SHP77 treated with DMSO at 0.1 percent for 48 hours (cell line): ENCODE measurements around the gene CBX3.
"Not testable (repeated sequence)": the region's sequence is repeated elsewhere in the genome, so short reads cannot be mapped to it uniquely, and the experiment has no call there.

Source experiments
- DNase-seq: peaks from one replicate; lab custom pipeline; 2025; lab: John Stamatoyannopoulos, UW

The CBX3 gene

GRCh38 chr7:26202019-26202990 lies 760 bp downstream of the CBX3 start:
- no peak for DNase-seq

GRCh38 chr7:26203016-26203415 lies 1.5 kb downstream of the CBX3 start:
- no peak for DNase-seq

GRCh38 chr7:26208040-26208439 lies 6.5 kb downstream of the CBX3 start:
- no peak for DNase-seq

GRCh38 chr7:26212921-26213718 lies 11.6 kb downstream of the CBX3 start:
- DNase-seq: no peak

- no peak for DNase-seq
Observed at GRCh38 chr7:26213807-26214515, 12.4 kb downstream of the CBX3 start.

- no peak for DNase-seq
Observed at GRCh38 chr7:26216049-26216448, 14.5 kb downstream of the CBX3 start.

GRCh38 chr7:26224359-26224758 lies 22.8 kb downstream of the CBX3 start:
- DNase-seq: no peak

- DNase-seq: no peak
Observed at GRCh38 chr7:26227987-26228386, 26.4 kb downstream of the CBX3 start.

GRCh38 chr7:26233902-26234511 lies 32.5 kb downstream of the CBX3 start:
- no peak for DNase-seq

GRCh38 chr7:26237035-26237807 lies 35.7 kb downstream of the CBX3 start:
- DNase-seq: no peak

GRCh38 chr7:26238032-26238431 lies 36.5 kb downstream of the CBX3 start:
- DNase-seq: no peak

- DNase-seq: no peak
Observed at GRCh38 chr7:26245150-26245549, 43.6 kb downstream of the CBX3 start.

- DNase-seq: no peak
Observed at GRCh38 chr7:26250239-26250638, 48.7 kb downstream of the CBX3 start.

- not testable (repeated sequence) for DNase-seq
Observed at GRCh38 chr7:26261866-26262265, 60.3 kb downstream of the CBX3 start.
